HUDEP-2 (cell line): ENCODE results near the gene RAD51B.
"Not testable (repeated sequence)": the region's sequence is repeated elsewhere in the genome, so short reads cannot be mapped to it uniquely, and the experiment has no call there.

Source experiments
- DNase-seq, 76 experiments: peaks; one replicate each; lab custom pipeline; 2025; ENCODE audit not compliant: unreplicated experiment in 76 of 76; lab: John Stamatoyannopoulos, UW

Gene RAD51B

GRCh38 chr14:68650404-68650994, 830.9 kb downstream of the RAD51B start:
- peak in 17 of 76 experiments; percentile 0 to 41 (median 10) for DNase-seq

DNA sequence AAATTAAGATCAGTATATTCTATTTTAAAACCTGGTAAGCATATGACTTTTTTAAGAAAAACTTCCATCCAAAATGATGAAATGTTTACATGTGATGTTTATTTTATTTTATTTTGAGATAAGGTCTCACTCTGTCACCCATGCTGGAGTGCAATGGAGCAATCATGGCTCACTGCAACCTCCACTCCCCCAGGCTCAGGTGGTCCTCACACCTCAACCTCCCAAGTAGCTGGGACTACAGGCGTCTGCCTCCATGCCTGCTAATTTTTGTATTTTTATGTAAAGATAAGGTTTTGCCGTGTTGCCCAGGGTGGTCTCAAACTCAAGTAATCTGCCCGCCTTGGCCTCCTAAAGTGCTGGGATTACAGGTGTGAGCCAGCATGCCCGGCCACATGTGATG, 831.5 kb downstream of the RAD51B start:
- DNase-seq = no peak

DNA sequence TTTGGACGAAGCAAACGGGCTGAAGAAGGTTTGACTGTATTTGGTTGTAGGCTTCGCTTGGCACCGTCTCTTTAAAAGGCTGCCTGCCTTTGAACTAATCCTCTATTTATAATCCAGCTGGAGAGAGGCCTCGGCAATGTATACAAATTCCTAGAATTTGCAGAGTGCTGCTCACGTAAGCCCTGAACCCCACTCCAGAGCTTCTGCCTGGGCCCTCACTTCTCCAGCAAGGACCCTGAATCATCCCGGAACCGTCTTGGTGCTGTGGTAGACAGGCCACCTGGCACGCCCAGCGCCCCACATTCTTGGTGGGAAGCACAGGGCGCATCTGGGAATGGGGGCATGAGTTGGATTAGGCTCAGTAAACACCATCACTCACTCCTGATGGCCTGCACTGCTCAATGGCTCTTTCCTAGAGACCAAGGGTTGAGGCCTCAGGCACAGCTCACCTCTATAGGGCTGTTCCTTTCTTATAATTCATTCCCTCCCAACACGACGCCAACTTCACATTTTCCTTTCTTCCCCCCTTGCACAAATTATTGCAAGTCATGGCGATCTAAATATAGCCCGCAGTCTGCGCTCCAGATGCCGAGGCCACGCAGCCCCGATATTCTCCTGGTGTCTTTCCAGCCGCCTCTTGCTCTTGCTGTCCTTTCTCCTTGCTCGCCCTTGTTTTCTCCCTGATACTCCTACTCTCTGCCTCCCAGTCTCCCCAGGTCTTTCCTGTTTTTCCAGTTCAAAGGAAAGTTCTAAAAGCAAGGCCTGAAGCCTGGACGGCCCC, 832.3 kb downstream of the RAD51B start:
- DNase-seq = no peak

DNA sequence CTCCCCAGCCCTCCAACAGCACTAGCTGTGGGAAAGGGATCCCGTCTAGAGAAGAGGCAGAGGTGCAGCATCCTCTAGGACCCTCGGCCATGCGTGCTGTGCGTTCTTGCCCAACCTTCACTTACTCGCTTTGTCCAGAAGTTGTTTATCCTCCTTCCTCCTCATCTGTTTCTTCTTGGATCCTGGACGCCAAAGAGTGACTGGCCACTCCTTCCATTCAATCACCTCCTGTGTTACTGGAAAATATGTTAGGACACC, 832.8 kb downstream of the RAD51B start:
- no peak for DNase-seq

DNA sequence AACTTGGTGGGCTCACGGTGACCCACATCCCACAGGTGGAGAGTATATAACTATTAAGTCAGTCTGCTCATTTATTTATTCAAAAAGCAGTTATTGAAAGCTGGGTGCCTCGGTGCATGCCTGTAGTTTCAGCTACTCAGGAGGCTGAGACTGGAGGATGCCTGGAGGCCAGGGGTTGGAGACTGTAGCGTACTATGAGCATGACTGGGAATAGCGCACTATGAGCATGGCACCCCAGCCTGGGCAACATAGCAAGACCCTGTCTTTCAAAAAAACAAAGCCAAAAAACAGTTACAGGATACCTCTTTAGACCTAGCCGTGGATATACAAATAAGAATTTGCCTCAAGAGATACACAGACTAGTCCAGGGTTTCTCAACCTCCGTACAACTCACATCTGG, 833.5 kb downstream of the RAD51B start:
- DNase-seq = no peak

GRCh38 chr14:68653804-68654203, 834.2 kb downstream of the RAD51B start:
- no peak for DNase-seq

- DNase-seq = no peak
Observed at GRCh38 chr14:68654471-68654941, 834.9 kb downstream of the RAD51B start.

GRCh38 chr14:68655021-68655831, 835.6 kb downstream of the RAD51B start:
- no peak for DNase-seq

DNA sequence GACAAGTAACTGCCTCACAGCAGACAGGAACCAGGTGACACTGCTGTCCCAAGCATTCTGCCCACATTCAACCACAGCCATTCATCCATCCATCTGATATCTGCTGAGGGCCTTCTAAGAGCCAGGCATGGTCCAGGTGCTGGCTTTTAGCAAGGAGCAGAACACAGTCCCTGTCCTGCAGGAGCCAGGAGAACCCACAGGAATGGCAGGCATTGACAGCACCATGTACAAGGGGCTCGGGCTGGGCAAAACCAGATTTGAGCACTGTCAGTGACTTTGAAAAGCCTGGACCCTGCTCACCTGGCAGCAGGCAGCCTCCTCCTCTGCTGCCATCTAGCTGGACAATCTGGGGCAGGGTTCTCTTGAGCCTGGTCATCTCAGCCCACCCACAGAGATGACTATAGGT, 836.3 kb downstream of the RAD51B start:
- DNase-seq = no peak

GRCh38 chr14:68656452-68656851, 836.9 kb downstream of the RAD51B start:
- no peak for DNase-seq

DNA sequence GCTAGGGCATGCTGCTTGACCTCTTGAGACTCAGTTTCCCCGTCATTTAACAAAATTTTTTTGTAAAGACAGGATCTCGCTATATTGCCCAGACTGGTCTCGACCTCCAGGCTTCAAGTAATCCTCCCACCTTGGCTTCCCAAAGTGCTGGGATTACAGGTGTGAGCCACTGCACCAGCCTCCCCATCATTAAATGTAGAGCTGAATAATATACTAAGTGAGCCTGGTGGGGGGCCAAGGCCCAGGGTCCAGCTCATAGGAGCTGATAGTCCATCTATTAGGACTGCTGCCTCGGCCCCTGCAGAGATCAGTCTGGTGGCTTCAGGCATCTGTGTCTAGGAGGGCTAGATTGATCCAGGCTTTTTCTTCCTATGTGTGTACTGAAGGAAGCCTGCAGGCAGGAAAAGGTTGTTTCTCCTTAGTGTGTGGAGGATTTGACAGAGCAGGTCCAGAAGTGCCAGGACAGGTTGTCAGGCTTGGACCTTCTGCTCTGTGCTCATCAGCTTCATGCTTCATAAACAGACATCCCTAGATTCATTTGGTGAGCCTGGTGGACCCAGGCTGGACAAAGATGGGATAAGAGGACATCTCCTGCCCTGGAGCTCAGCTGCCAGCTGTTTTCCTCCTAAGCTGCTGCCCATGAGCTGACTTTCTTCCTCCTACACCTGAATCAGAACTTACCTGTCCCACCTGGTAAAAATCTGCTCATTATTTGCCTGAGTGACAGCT, 837.9 kb downstream of the RAD51B start:
- DNase-seq = no peak

DNA sequence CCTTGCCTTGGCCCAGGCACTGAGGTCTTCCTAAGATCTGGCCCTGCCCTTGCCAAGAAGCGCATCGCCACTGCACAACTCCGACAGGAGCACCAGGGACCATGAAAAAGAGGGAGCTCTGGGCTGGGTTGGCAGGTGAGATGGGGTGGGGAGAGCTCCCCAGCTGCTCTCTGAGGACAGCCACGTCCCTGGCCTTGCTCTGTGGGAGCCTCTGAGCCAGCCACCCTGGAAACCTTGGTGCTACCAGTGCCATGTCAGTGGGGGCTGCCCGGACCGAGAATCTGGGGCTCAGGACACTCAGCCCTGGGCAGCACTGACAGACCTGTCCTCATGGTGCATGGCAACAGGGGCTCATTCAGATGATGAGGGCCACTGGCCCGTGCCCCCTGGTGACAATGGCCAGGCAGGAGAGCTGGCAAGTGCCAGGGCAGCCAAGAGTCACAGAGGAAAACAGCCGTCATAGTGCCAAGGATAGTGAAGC, 838.5 kb downstream of the RAD51B start:
- DNase-seq = no peak

GRCh38 chr14:68658943-68659931, 839.7 kb downstream of the RAD51B start:
- DNase-seq = no peak

DNA sequence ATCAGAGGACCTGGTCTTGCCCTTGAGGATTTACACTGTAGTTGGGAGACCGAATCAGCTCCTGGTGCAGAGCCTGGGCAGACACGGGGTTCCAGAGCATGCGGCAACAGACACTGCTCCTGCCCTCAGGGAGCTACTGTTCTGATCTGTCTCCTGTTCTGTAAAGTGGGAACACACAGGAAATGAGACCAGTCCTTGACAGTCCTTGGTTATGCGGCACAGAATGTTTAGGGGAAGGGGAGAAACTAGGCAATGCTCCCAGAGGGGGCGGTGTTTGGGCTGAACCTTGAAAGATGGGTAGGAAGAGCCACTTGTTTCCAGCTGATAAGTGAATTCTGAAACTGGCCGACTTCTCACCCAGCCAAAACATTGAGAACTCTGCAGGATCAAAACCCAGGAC, 840.9 kb downstream of the RAD51B start:
- DNase-seq = no peak

DNA sequence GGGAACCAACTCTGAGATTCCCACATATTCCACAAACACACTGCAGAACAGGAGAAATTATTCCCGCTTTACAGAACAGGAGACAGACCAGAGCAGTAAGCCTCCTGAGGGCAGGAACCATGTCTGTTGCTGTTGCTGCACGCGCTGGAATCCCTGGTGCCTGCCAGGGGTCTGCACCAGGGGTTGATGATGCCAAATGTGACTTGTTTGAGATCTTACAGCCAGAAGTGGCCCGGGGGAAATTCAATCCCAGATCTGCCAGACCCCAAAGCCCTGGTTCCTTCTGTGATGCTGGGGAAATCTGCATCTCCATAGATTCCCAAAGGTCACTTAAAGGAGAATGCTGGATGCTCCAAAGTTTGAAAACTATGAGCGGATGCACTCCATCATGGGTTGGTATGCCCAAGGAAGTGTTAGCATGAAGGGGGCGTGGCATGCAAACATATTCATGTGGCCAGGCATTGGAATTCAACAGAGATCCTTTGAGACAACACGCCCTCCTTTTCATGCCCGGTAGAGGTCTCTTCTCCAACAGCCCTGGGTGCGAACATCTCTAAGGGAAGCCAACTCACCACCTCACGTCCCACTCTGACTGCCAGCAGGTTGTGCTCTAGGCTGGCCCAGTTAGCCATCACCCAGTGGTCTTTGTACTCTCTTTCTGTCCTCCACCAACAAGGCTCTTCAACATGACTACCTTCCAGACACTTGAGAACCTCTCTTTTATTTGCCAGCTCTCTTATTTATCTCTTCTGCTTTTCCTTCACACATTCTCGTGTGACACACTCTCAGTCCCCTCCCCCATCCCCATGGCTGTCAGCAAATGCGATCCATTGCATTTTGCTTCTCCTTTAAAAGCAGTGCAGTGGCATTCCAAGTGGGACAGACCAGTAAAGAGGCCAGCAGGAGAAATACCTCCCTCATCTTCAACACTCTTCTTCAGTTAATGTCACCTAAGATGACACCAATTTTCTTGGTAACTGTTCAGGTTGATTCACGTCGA, 841.9 kb downstream of the RAD51B start:
- DNase-seq = no peak

GRCh38 chr14:68662392-68662791, 842.8 kb downstream of the RAD51B start:
- no peak for DNase-seq

GRCh38 chr14:68662826-68663225, 843.2 kb downstream of the RAD51B start:
- DNase-seq = not testable (repeated sequence)

DNA sequence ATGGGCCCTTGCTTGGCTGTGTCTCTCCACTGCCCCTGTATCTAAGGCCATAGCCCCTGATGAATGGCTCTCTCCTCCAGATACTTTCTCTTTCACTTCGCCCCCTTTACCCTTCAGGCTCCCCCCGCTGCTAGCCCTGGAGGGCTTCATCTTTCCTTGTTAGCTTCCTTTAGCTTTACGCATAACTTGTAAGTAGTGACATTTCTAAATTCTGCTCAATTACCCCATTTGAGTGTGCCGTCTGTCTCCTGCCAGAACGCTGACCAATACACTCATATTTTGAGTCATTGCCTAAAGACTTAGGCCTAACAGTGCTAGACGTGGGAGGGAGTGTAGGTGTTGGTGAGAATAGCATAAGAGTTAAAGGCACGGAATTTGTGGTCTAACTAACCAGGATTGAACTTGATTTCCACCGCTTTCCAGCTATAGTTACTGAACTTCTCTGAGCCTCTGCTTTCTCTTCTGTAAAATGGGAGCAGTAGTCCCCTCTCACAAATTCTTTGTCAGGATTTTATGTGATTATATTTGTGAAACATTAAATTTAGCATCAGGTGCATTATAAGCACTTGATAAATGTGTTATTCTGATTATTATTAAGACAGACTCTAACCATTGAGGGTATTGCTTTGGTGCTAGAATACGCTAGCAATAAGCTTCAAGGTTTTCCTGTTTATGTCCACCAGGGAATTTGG, 844.0 kb downstream of the RAD51B start:
- DNase-seq = no peak
